ENCODE data around the gene LSM2.

Gene LSM2

DNA sequence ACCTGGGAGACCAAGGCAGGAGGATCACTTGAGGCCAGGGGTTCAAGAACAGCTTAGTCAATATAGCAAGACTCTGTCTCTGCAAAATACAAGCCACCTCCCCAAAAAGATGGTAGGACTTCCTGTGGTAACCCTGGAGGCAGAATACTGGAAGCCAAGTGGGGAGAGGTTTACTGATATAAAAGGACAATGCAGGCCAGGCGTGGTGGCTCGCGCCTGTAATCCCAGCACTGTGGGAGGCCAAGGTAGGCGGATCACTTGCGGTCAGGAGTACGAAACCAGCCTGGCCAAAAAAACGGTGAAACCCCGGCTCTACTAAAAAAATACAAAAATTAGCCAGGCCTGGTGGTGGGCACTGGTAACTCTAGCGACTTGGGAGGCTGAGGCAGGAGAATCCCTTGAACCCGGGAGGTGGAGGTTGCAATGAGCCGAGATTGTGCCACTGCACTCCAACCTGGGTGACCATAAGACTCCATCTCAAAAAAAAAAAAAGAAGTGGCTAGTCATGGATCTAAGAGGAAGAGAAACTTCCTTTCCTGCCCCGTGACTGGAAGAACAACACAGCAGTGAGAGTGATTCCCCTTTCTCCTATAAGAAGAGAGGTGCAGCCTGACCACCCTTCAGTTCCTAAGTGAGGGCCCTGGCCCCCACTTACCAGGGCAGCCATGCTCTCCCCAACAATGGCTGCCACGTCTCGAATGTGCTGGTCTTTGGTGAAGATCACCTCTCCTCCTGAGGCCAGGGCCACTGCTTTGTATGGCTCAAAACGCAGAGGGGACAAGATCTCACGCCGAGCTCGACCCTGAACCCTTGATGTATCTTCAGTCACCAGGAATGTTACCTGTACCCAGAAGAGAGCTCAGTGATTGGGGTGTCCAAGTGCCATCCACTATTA lies 38.2 kb downstream of the LSM2 start:
- DNase-seq (ENCODE audit: low spot score) = no peak
- Mint-ChIP-seq H3K4me3 (no peak overlapping the region), H3K9me3 (no peaks in the 10 kb centered on the region), H3K27me3 (ENCODE audit: low read depth) (no peaks in the 10 kb centered on the region), H3K4me1 (ENCODE audit: low read depth) (peaks cover 26% of the 10 kb centered on the region), H3K36me3 (ENCODE audit: low read depth) (peaks cover 8% of the 10 kb centered on the region), H3K27ac (no peak overlapping the region)

DNA sequence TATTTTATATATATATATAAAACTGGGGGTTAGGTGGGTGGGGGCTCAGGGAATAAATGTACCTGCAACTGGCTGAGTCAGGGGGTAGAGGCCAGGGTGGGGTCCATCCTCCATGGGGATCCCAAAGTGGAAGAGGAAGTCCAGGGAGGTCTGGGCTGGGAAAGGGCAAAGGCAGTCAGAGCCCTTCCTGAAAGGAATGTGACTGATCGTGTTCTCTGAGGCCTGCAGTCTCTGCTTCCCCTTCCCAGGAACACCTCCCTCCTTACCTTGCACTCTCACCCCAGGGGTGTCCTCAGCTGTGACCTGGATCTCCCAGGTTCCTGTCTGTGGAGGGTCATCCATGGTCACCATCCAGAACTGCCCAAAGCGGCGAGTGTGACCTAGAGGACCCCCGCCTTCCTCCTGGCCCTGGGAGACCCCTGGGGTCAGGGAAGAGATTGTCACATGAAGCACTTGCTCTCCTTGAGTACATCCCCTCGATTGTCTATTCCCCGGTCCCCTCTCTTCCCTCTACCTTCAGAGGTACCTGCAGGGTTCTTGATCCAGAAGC lies 39.6 kb downstream of the LSM2 start:
- peaks cover 19% of the 10 kb centered on the region for H3K4me1 Mint-ChIP-seq (ENCODE audit: low read depth)
- H3K27me3 Mint-ChIP-seq (ENCODE audit: low read depth) = no peaks in the 10 kb centered on the region
- H3K4me3 Mint-ChIP-seq = no peak overlapping the region
- peaks cover 18% of the 10 kb centered on the region for H3K36me3 Mint-ChIP-seq (ENCODE audit: low read depth)
- H3K9me3 Mint-ChIP-seq = no peaks in the 10 kb centered on the region
- no peak for DNase-seq (ENCODE audit: low spot score)
- H3K27ac Mint-ChIP-seq = no peak overlapping the region

DNA sequence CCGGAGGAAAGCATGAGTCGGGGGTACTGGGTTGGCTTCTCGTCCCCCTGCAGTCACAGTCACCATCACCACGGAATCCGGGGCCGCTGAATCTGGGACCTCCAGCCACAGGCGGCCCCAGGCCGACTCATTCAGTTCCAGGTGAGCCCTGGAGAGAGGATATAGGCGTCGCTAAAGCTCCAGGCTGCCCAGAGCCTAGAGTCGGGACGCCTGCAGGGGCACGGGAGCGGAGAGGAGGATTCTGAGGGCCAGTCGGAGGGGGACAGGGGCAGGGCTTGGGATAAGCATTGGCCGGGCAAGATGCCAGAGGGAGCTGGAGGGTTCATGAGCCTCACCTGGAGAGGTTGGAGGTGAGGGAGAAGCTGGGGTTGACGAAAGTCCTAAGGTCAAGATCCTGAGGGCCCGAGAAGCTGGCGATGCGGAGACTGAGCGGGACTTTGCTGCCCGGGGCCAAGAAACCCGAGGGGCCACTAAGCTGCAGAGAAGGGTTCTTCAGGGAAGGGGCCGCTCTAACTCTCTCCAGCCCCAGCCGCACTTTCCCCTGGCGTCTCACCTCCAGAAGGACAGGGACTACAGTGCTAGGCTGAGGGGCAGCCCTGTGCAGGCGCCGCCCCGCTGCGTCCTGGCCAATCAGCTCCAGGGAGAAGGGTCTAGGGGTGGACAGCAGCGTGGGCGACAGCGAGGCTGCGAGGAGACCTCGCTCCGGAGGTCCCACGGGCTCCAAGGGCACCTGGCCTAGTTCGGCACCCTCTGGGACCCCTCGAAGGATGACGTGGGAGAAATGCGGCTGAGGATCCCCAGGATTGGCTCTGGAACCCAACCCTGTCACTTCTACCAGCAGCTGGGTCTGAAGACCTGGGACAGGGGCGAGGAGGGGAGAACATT lies 40.6 kb downstream of the LSM2 start:
- Mint-ChIP-seq H3K4me3 (no peak overlapping the region), H3K4me1 (ENCODE audit: low read depth) (peaks cover 14% of the 10 kb centered on the region), H3K36me3 (ENCODE audit: low read depth) (peaks cover 23% of the 10 kb centered on the region), H3K9me3 (no peaks in the 10 kb centered on the region), H3K27ac (no peak overlapping the region), H3K27me3 (ENCODE audit: low read depth) (no peaks in the 10 kb centered on the region)
- DNase-seq (ENCODE audit: low spot score) = no peak

DNA sequence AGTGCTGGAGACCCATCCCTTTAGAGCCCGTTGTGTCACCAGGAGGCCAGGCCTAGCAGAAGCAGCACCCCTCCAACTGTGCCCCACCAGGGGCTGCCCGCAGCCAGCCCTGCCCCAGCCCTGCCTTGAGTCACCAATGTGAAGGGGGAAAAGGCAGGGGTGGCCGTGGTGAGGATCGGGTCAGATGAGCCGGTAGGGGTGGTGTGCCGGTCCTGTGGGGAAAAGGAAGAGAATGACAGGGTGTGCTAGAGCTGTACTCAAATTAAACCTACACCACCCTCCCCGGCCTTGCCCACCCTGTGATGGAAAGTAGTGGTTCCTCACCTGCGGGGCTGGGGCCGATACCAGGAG lies 41.2 kb downstream of the LSM2 start:
- Mint-ChIP-seq H3K27ac (no peak overlapping the region), H3K4me3 (no peak overlapping the region), H3K4me1 (ENCODE audit: low read depth) (peaks cover 10% of the 10 kb centered on the region), H3K27me3 (ENCODE audit: low read depth) (no peaks in the 10 kb centered on the region), H3K36me3 (ENCODE audit: low read depth) (peaks cover 29% of the 10 kb centered on the region), H3K9me3 (no peaks in the 10 kb centered on the region)
- no peak for DNase-seq (ENCODE audit: low spot score)

DNA sequence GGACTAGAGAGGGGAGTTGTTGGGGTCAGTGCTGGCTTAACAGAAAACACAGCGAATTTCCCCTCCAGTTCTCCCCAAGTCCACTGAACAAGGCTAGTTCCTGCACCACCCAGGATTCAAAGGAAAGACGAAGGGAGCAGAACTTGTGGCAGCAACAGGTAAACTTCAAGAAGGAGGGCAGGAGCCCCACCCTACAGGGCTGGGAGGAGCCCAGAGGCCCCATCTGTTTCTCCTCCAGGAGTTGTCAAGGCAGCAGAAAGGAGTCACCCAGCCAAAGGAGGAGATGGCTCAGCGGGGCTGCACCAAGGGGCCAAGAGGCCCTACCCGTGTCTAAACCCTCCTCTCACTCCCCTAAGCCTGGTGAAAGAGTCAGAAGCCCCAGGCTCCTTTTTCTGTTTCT lies 42.6 kb downstream of the LSM2 start:
- no peaks in the 10 kb centered on the region for H3K27me3 Mint-ChIP-seq (ENCODE audit: low read depth)
- peak overlapping the region; percentile 26 for H3K27ac Mint-ChIP-seq
- peaks cover 30% of the 10 kb centered on the region for H3K36me3 Mint-ChIP-seq (ENCODE audit: low read depth)

DNA sequence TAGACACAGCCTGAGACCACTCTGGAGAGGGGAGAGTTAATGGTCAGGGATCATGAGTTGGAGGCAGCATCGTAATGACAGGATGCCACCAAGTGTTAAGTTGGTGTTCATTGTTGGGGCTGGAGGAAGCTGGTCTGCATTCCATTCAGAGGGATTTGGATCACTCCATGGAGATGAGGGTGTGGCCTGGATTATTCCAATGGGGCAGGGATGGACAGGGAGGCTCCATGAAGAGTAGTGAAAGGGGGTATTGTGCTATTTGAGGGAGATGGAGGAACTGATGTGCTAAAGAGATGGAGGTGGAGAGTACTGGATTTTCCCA lies 43.2 kb downstream of the LSM2 start:
- Mint-ChIP-seq H3K27ac (peak overlapping the region; percentile 66), H3K36me3 (ENCODE audit: low read depth) (peaks cover 36% of the 10 kb centered on the region), H3K4me3 (no peak overlapping the region), H3K27me3 (ENCODE audit: low read depth) (no peaks in the 10 kb centered on the region), H3K9me3 (no peaks in the 10 kb centered on the region), H3K4me1 (ENCODE audit: low read depth) (peaks cover 4% of the 10 kb centered on the region)
- DNase-seq (ENCODE audit: low spot score) = no peak

More for the DNA sequence above, 42.6 kb downstream of the LSM2 start:
- H3K4me3 Mint-ChIP-seq = no peak overlapping the region
- peaks cover 4% of the 10 kb centered on the region for H3K4me1 Mint-ChIP-seq (ENCODE audit: low read depth)
- H3K9me3 Mint-ChIP-seq = no peaks in the 10 kb centered on the region
- no peak for DNase-seq (ENCODE audit: low spot score)

DNA sequence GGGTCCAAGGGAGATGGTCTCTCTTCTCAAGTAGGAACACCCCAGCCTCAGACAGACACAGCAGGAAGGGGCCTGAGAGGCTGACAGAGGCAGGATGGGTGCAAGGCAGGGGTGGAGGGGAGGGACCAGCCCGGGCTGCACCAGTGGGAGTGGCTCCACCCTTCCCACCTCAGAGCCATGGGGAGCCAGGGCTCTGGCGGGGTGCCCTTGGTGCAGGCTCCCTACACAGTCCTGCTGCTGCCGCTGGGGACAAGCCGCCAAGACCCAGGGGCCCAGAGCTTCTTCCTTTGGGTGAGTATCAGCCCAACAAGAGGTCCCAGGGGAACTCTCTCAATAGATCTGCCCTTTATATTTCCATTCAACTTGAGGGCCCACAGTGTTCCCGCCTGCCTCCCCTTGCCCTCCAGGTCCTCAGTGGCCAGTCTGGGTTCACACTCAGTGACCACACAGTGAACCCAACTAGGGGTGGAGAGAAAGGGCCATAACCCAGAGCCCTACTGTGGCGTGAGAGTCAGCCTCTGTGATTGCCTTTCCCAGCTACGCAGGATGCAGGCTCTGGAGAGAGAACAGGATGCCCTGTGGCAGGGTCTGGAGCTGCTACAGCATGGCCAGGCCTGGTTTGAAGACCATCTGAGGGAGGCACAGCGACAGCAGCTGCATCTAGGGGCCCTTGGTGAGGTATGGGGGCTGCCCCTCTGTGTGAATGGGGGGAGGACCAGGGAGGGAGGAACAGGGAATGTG lies 43.7 kb downstream of the LSM2 start:
- Mint-ChIP-seq H3K27ac (peak overlapping the region; percentile 66), H3K4me3 (no peak overlapping the region), H3K27me3 (ENCODE audit: low read depth) (no peaks in the 10 kb centered on the region), H3K4me1 (ENCODE audit: low read depth) (peaks cover 6% of the 10 kb centered on the region), H3K36me3 (ENCODE audit: low read depth) (peaks cover 37% of the 10 kb centered on the region), H3K9me3 (no peaks in the 10 kb centered on the region)
- DNase-seq (ENCODE audit: low spot score) = no peak

DNA sequence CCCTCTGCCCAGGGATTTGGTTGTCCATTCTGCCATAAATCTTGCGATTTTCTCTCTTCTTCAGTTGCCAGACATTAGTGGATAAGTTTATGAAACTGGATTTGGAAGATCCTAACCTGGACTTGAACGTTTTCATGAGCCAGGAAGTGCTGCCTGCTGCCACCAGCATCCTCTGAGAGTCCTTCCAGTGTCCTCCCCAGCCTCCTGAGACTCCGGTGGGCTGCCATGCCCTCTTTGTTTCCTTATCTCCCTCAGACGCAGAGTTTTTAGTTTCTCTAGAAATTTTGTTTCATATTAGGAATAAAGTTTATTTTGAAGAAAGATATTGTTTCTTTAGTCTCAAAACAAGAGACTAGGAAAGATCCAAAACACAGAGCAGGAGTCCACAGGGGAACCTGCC lies 44.4 kb downstream of the LSM2 start, which contains the start of gene SAPCD1:
Gene SAPCD1 (plus strand): TSS at position 301 of the 400 bp plus-strand sequence. CDS start 399 bp downstream, outside the sequence.
- Mint-ChIP-seq H3K9me3 (no peaks in the 10 kb centered on the region), H3K4me3 (no peak within 1 kb of the TSS), H3K36me3 (ENCODE audit: low read depth) (peaks cover 39% of the 10 kb centered on the region), H3K4me1 (ENCODE audit: low read depth) (peaks cover 6% of the 10 kb centered on the region), H3K27me3 (ENCODE audit: low read depth) (no peaks in the 10 kb centered on the region), H3K27ac (peak within 1 kb of the TSS; percentile 66)
- DNase-seq (ENCODE audit: low spot score) = no peak

DNA sequence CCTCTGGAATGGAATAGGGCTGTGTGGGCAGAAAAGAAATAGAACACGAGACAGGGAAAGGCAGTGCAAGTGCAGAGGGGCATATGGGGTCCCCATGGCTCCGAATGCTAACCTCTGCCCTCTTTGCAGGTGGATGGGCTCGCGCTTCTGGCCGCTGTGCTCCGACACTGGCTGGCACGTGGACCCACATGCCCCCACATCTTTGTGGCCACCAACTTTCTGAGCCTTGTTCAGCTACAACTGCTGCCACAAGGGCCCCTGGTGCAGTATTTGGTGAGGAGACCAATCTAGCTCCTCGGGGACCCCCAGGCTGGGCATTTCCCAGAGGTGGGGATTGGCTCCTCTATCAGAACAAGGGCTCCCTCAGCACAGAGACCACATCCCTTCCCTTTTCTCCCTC lies 45.4 kb downstream of the LSM2 start:
- H3K27me3 Mint-ChIP-seq (ENCODE audit: low read depth) = no peaks in the 10 kb centered on the region
- H3K4me1 Mint-ChIP-seq (ENCODE audit: low read depth) = peaks cover 6% of the 10 kb centered on the region
- no peak for DNase-seq (ENCODE audit: low spot score)
- H3K4me3 Mint-ChIP-seq = no peak overlapping the region
- no peak overlapping the region for H3K27ac Mint-ChIP-seq
- peaks cover 39% of the 10 kb centered on the region for H3K36me3 Mint-ChIP-seq (ENCODE audit: low read depth)
- H3K9me3 Mint-ChIP-seq = no peaks in the 10 kb centered on the region

DNA sequence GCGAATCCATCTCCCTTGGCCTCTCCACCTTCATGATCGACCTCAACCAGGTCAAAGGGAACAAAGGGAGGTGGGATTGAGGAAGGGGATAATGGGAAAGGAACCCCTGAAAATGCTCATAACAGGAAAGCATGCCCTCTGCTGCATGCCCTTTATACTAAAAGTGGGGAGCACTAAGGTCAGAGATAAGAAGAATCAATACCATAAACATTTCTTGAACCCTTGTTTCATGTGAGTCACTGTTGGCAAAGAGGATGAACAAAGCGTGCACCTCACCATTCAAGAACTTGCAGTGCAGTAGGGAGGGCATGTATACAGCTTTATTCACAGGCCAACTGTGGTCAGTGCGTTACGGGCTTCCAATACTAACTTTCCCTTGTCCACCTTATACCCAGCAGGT lies 46.0 kb downstream of the LSM2 start:
- Mint-ChIP-seq H3K4me1 (ENCODE audit: low read depth) (peaks cover 6% of the 10 kb centered on the region), H3K27me3 (ENCODE audit: low read depth) (no peaks in the 10 kb centered on the region), H3K27ac (no peak overlapping the region), H3K4me3 (no peak overlapping the region), H3K36me3 (ENCODE audit: low read depth) (peaks cover 39% of the 10 kb centered on the region), H3K9me3 (no peaks in the 10 kb centered on the region)
- DNase-seq (ENCODE audit: low spot score) = no peak

DNA sequence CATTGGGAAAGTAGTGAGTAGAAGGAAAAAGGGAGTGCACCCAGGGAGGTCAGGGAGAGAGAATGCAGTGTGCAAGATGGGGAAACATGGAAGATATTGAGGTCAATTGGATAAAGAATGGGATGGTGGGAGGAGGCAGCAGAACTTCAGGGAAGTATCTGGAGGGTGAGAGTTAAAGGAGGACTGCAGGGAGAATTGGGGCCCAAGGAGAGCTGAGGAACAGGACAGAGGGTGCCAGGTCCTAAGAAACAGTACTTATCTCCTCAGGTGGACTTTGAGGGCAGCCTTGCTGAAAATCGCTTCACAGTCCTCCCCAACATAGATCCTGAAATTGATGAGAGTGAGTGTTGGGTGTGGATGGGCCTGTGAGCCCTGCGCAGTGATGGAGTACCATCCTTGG lies 48.5 kb downstream of the LSM2 start:
- Mint-ChIP-seq H3K4me1 (ENCODE audit: low read depth) (peaks cover 4% of the 10 kb centered on the region), H3K36me3 (ENCODE audit: low read depth) (peaks cover 34% of the 10 kb centered on the region)

DNA sequence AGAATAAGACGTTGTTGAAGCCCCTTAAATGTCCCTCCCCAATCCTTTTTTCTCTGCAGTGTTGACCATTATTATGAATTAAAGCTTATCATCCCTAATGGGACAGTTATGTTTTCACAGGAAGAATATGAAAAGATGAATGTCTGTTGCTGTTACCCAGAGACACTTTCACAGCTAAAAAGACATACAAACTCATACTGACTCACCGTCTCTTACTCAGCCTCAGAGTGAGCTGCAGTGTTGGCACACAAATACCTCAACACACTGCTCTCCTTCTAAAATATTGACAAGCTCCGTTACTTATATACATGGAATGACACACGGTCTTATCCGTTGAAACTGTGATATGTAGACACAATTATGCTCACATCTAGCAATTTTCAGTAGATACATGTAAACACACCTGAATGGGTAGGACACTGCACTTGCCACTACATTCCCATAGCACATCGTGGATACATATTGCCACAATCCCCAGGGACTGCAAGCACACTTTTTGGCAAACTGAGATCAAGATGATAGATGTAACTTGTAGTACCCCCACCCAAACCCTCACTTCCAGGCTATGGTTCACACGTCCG lies 53.9 kb downstream of the LSM2 start:
- Mint-ChIP-seq H3K27ac (no peak overlapping the region), H3K4me3 (no peak overlapping the region), H3K9me3 (no peaks in the 10 kb centered on the region), H3K4me1 (ENCODE audit: low read depth) (peaks cover 2% of the 10 kb centered on the region), H3K27me3 (ENCODE audit: low read depth) (no peaks in the 10 kb centered on the region), H3K36me3 (ENCODE audit: low read depth) (peaks cover 14% of the 10 kb centered on the region)
- DNase-seq (ENCODE audit: low spot score) = no peak

More for the DNA sequence above, 48.5 kb downstream of the LSM2 start:
- no peak for DNase-seq (ENCODE audit: low spot score)
- Mint-ChIP-seq H3K4me3 (no peak overlapping the region), H3K27me3 (ENCODE audit: low read depth) (no peaks in the 10 kb centered on the region), H3K9me3 (no peaks in the 10 kb centered on the region), H3K27ac (peak overlapping the region; percentile 32)

DNA sequence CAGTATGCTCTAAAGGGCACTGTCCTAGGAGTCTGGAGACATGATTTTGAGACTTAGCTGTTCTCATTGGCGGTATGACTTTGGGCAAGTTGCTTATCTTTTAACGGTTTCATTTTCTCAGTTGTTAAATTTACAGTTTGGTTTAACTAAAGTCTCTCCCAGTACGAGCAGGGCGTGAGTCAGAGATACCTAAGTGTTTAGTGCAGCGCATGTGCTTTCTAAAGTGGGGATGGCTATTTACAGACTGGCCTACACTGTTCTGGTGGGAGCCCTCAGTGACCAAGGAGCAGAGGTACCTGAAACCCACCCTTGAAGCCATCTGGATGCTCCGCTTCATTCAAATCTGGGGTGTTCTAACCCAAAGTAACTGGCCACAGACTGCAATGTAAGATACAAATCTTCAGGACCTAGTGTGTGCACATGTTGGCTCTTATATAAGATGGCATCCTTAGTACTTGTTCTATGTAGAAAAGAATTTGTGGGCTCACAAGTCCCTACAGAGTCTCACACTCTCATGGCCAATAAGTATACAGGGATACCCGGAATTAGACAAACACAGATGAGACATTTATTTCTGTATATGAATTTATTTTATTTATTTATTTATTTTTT lies 56.2 kb downstream of the LSM2 start:
- peaks cover 2% of the 10 kb centered on the region for H3K4me1 Mint-ChIP-seq (ENCODE audit: low read depth)
- no peaks in the 10 kb centered on the region for H3K27me3 Mint-ChIP-seq (ENCODE audit: low read depth)
- no peak for DNase-seq (ENCODE audit: low spot score)
- peaks cover 22% of the 10 kb centered on the region for H3K36me3 Mint-ChIP-seq (ENCODE audit: low read depth)
- no peak overlapping the region for H3K4me3 Mint-ChIP-seq
- H3K9me3 Mint-ChIP-seq = no peaks in the 10 kb centered on the region
- H3K27ac Mint-ChIP-seq = no peak overlapping the region
